ENCODE measurements around the gene TMOD3.

The TMOD3 gene

DNA sequence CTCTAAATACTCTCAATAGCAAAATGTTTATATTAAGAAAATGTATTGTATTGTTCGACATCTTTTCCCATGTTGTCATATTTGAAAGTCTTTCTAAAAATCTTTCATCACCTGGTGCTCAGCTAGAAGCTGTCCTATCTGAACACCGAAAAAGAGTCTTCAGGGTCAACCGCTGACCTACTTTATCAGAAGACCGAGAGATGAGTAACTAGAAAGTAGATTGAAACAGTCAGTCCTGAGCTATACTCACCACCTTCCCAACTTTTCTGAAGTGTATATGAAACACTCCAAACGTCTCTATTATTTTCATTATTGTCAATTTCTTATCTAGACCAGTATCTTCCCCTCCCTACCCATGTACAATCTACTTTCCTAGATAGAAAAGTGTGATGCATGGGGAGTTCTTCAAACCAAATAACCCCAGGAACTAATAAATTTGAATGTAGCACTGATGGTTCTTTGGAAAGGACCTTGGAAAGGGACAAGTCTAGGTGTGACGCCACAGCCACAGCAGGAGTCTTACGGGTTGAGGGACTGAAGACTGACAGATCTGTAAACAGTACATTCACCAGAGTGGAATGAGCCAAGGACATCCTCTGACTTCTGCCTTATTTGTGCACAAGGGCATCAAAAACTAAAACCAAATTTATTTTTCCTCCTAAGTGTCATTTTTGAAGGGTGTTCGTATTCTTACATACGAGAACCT lies 58.6 kb downstream of the TMOD3 start:
- Mint-ChIP-seq H3K9me3 (no peaks in the 10 kb centered on the region), H3K36me3 (ENCODE audit: low read depth) (peaks cover 31% of the 10 kb centered on the region), H3K4me1 (ENCODE audit: low read depth) (peaks cover 4% of the 10 kb centered on the region), H3K27ac (no peak overlapping the region), H3K27me3 (ENCODE audit: low read depth) (no peaks in the 10 kb centered on the region), H3K4me3 (no peak overlapping the region)

DNA sequence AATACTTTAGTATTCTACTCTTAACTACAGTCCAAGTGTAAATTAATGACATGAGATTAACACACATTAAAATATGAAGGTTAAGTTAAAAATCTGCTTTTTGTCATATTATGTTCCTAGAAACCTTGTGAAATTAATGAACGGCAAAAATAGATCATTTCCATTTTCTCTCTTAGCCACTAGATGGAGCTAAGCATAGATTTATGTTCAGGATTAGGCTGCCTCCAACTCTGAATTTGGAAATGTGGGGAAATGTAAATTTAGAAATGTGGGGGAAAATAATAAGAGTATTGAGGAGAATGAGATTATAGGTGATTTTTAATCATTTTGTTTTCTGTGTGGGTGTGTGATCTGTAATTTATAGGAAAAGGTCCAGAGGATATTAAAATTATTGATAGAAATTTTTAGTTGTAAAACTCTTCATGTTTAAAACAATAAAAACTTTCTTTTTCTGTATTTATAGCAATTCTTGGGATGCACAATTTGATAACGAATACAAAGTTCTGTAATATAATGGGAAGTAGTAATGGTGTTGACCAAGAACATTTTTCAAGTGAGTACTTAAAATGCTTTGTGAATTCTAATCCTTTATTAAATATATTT lies 59.2 kb downstream of the TMOD3 start:
- no peaks in the 10 kb centered on the region for H3K27me3 Mint-ChIP-seq (ENCODE audit: low read depth)
- no peaks in the 10 kb centered on the region for H3K9me3 Mint-ChIP-seq
- H3K4me3 Mint-ChIP-seq: no peak overlapping the region
- H3K4me1 Mint-ChIP-seq (ENCODE audit: low read depth): peaks cover 4% of the 10 kb centered on the region
- peaks cover 34% of the 10 kb centered on the region for H3K36me3 Mint-ChIP-seq (ENCODE audit: low read depth)
- H3K27ac Mint-ChIP-seq: no peak overlapping the region

DNA sequence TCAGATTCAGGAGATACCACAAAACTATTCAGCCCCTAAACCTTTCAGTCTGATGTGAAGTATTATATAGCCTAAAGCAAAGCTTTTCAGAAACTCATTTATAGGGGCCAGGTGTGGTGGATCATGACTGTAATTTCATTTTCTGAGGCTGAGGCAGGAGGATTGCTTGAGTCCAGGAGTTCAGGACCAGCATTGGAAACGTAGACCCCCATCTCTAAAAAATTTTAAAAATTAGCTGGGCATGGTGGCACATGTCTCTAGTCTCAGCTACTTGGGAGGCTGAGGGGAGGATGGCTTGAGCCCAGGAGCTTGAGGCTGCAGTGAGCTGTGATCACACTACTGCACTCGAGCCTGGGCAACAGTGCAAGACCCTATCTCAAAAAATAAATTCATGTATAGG lies 60.0 kb downstream of the TMOD3 start:
- Mint-ChIP-seq H3K27me3 (ENCODE audit: low read depth) (no peaks in the 10 kb centered on the region), H3K36me3 (ENCODE audit: low read depth) (peaks cover 30% of the 10 kb centered on the region), H3K27ac (no peak overlapping the region), H3K4me1 (ENCODE audit: low read depth) (peaks cover 4% of the 10 kb centered on the region), H3K4me3 (no peak overlapping the region), H3K9me3 (no peaks in the 10 kb centered on the region)

DNA sequence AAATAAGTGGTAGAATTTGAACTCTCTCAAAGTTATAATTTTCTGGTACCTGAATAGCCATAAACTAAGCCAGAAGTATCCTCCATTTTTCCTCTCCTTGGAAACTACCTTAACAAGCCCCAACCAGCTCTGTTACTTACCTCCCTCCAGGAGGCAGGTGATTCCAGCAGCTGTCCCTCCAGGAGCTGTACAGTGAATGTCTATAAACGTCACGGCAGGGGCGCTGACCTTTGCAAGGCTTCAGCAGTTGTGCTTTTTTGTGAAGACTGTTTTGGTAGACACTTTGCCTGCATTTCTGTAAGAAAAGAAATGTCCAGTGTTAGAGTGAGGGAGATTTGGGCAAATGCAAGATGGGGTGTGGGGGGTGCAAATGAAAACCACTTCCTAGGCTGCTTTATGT lies 75.0 kb downstream of the TMOD3 start:
- H3K27ac Mint-ChIP-seq: no peak overlapping the region

DNA sequence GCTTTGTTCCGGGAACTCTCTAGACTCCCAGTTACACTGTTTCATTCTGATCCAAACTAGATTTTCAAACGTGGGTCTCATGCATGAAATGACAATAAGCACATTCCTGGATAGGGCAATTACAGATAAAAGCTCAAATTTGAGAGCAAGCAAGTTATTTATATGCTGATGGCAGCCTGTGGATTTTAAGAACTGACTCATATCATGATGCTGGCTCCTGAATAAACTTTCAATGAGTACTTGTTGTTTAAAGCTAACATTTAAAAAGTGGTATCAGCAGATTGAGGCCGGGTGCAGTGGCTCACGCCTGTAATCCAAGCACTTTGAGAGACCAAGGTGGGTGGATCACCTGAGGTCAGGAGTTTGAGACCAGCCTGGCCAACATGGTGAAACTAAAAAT lies 75.5 kb downstream of the TMOD3 start:
- H3K4me3 Mint-ChIP-seq: no peak overlapping the region
- H3K27ac Mint-ChIP-seq: no peak overlapping the region
- no peaks in the 10 kb centered on the region for H3K27me3 Mint-ChIP-seq (ENCODE audit: low read depth)
- no peaks in the 10 kb centered on the region for H3K4me1 Mint-ChIP-seq (ENCODE audit: low read depth)
- H3K9me3 Mint-ChIP-seq: no peaks in the 10 kb centered on the region
- H3K36me3 Mint-ChIP-seq (ENCODE audit: low read depth): peaks cover 35% of the 10 kb centered on the region

More for the DNA sequence above, 75.0 kb downstream of the TMOD3 start:
- no peaks in the 10 kb centered on the region for H3K27me3 Mint-ChIP-seq (ENCODE audit: low read depth)
- H3K36me3 Mint-ChIP-seq (ENCODE audit: low read depth): peaks cover 36% of the 10 kb centered on the region
- H3K4me3 Mint-ChIP-seq: no peak overlapping the region
- H3K4me1 Mint-ChIP-seq (ENCODE audit: low read depth): no peaks in the 10 kb centered on the region
- no peaks in the 10 kb centered on the region for H3K9me3 Mint-ChIP-seq

DNA sequence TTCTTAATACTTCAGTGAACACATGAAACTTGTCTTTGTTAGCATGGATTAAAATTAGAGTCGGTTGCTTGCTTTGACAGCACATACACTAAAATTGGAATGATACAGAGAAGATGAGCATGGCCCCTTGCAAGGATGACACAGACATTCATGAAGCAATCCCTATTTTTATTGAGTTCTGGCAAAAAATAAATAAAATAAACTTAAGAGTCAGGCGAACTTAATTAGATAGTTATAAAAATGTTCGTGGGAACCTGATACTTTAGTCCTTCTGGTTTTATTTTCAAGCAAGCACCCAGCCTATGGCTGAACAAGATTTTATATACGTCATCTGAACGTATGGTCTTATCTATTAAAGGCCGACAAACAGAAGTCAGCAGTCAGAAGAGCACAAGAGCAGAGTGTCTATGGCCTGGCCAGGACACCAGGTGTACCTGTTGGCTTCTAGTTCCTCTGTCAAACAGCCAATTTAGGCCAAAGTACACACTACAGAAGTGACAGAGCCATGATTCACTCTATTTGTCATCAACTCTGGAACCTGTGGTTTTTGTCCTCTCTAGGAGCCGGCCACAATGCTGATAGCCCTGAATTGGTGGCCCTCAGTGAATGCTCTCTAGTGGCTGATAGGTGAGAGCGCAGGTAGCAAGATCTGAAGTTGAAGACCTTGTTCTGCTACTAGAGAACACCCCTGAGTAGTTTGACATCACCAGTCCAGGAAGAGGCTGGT lies 77.8 kb downstream of the TMOD3 start:
- Mint-ChIP-seq H3K36me3 (ENCODE audit: low read depth) (peaks cover 33% of the 10 kb centered on the region), H3K4me3 (no peak overlapping the region), H3K27ac (no peak overlapping the region), H3K9me3 (no peaks in the 10 kb centered on the region), H3K27me3 (ENCODE audit: low read depth) (no peaks in the 10 kb centered on the region), H3K4me1 (ENCODE audit: low read depth) (no peaks in the 10 kb centered on the region)

DNA sequence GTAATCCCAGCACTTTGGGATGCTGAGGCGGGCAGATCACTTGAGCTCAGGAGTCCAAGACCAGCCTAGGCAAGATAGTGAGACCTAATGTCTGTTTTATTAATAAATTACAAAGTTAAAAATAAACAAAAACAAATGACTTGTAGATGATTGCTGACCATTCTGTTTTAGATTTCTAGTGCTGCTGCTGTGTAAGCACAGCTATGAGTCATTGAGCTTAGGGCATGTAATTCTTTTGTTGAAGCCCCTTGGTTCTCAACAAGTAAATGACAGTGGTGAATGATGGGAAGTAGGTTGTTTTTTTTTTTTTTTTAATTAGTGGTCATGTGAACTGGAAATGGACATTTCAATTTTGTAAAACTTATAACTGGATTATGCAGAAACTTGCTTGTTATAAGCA lies 78.9 kb downstream of the TMOD3 start:
- Mint-ChIP-seq H3K4me3 (no peak overlapping the region), H3K36me3 (ENCODE audit: low read depth) (peaks cover 30% of the 10 kb centered on the region), H3K4me1 (ENCODE audit: low read depth) (no peaks in the 10 kb centered on the region), H3K27me3 (ENCODE audit: low read depth) (no peaks in the 10 kb centered on the region), H3K27ac (no peak overlapping the region), H3K9me3 (no peaks in the 10 kb centered on the region)

DNA sequence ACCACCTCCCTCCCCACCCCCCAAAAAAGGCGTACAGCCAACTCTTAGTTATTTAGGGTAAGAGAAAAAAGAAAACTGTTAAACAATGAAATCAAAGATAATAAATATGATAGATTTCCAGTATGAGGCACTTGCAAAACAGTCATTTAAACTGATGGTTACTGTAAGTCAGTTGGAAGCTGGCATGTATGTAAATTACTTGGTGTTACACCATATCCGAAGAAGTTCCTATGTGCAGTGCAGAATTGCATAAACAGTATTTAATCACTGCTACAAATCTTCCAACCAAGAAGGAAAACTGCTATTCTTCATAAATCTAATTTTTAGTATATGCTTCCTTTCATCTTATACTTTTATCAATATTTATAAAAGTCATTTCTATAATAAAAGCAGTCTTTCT lies 80.1 kb downstream of the TMOD3 start:
- no peak overlapping the region for H3K27ac Mint-ChIP-seq
- H3K36me3 Mint-ChIP-seq (ENCODE audit: low read depth): peaks cover 30% of the 10 kb centered on the region
- H3K4me3 Mint-ChIP-seq: no peak overlapping the region
- no peaks in the 10 kb centered on the region for H3K9me3 Mint-ChIP-seq
- no peaks in the 10 kb centered on the region for H3K27me3 Mint-ChIP-seq (ENCODE audit: low read depth)
- H3K4me1 Mint-ChIP-seq (ENCODE audit: low read depth): no peaks in the 10 kb centered on the region

DNA sequence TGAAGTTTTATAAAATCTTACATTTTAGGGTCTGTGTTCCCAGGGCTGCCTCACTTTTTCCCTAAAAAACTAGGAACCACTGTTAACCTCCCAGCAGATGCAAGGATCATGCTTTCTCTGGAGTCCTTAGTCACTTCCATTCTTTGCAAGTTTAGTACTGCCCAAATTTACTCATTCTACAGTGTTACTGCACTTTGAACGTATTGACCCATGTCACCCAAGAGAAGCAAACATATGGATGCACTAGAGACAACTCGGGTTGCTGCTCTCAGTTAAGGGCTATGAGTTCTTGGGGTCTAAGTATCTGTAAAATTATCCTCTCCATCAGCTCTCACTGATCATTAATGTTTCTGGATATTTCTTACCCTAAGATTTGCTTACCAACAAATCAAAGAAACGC lies 83.1 kb downstream of the TMOD3 start:
- no peak overlapping the region for H3K27ac Mint-ChIP-seq
- no peaks in the 10 kb centered on the region for H3K9me3 Mint-ChIP-seq
- H3K4me3 Mint-ChIP-seq: no peak overlapping the region
- peaks cover 19% of the 10 kb centered on the region for H3K36me3 Mint-ChIP-seq (ENCODE audit: low read depth)
- H3K27me3 Mint-ChIP-seq (ENCODE audit: low read depth): no peaks in the 10 kb centered on the region
- no peaks in the 10 kb centered on the region for H3K4me1 Mint-ChIP-seq (ENCODE audit: low read depth)

DNA sequence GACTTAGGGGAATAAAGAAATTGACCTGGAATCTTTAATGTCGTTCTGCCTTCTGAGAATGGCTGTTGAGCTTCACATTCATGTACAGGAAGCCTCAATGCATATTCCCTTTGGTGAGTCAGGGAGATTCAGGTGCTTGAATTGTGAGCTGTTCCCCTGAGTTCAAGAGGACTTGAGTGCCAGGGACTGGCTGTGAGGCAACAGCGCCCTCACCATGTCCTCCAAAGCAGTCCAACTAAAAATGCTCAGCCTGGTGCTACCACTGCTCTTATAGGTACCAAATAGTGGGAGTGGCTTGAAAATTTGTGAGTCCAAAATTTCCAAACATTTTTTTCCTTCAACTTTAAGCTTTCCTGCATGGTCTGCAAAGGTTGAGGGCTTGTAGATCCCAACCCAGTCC lies 88.0 kb downstream of the TMOD3 start:
- Mint-ChIP-seq H3K27me3 (ENCODE audit: low read depth) (no peaks in the 10 kb centered on the region), H3K36me3 (ENCODE audit: low read depth) (peaks cover 4% of the 10 kb centered on the region), H3K9me3 (no peaks in the 10 kb centered on the region), H3K4me3 (no peak overlapping the region), H3K27ac (no peak overlapping the region), H3K4me1 (ENCODE audit: low read depth) (no peaks in the 10 kb centered on the region)

DNA sequence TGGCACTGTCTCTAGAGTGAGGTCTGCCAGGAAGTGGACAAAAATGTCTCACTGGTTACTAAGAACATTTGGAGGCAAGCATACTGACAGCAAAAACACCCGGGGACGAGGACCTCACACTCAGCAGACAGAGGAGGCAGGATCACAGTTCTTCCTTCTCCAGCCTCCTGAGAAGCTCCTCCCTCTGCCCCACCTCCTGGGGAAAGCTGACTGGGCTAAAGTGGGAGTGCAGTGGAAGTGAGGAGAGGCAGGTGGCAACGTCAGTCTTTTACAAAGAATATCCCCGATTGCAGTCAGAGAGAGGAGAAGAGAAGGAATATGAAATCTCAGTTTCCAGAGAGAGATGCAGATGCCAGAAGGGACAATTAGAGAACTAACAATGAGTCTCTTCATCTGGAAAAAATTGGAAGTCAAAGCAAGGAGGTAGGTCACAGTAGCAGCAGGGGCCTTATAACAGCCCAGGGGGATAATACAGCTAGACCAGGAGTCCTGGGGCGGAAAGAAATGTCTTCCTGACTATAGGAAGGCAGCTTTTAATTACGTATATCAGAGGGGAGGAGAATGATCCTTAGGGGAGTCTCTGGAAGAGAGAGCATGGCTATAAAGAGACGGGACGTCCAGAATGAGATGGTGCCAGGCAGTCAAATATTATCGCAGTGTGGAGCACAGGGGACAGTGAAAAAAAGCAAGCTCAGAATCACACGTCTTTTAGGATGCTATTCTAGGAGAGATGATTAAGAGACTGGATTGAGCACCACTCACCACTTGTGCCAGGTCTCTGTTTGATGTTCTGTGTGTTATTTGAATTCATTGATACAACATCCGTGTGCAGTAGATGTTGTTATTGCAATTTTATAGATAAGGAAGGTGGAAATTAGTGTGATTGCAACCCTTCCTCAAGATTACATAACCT lies 95.0 kb downstream of the TMOD3 start:
- Mint-ChIP-seq H3K27ac (no peak overlapping the region), H3K9me3 (no peaks in the 10 kb centered on the region), H3K4me1 (ENCODE audit: low read depth) (no peaks in the 10 kb centered on the region), H3K36me3 (ENCODE audit: low read depth) (peaks cover 13% of the 10 kb centered on the region), H3K27me3 (ENCODE audit: low read depth) (no peaks in the 10 kb centered on the region), H3K4me3 (no peak overlapping the region)

DNA sequence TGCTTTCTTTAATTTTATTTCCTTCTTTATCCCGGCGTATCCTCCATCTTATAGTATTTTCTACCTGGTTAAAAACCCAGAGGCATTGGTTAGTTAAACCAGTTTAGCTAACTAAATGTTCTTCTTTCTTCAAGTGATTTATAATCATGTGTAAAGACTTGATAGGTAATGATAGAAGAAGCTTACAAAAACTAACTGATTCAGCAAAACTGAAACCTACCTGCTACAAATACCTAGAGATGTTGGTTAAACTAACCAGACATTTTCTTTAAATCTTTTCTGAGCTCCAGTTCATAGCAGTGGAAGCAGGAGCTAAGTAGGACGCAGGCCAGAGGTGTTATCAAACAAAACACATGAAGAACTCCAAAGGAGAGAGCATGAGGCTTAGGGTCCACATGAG lies 97.4 kb downstream of the TMOD3 start:
- H3K27ac Mint-ChIP-seq: no peak overlapping the region
- no peaks in the 10 kb centered on the region for H3K4me1 Mint-ChIP-seq (ENCODE audit: low read depth)
- H3K27me3 Mint-ChIP-seq (ENCODE audit: low read depth): no peaks in the 10 kb centered on the region
- H3K36me3 Mint-ChIP-seq (ENCODE audit: low read depth): peaks cover 11% of the 10 kb centered on the region
- H3K4me3 Mint-ChIP-seq: no peak overlapping the region
- no peaks in the 10 kb centered on the region for H3K9me3 Mint-ChIP-seq

DNA sequence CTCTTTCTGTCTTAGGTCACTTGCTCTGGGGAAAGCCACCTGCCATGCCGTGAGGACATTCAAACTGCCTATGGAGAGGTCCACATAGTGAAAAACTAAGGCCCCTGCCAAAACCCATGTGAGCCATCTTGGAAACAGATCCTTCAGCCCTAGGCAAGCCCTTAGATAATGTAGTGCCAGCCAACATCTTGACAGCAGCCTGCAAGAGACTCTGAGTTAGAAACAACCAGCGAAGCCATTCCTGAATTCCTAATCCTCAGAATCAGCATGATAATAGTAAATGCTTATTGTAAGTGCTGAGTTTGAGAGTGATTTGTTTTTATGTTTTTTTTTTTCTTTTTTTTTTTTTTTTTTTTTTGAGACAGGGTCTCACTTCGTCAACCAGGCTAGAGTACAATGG lies 101.6 kb downstream of the TMOD3 start:
- H3K27me3 Mint-ChIP-seq (ENCODE audit: low read depth): no peaks in the 10 kb centered on the region
- H3K4me3 Mint-ChIP-seq: no peak overlapping the region
- no peaks in the 10 kb centered on the region for H3K9me3 Mint-ChIP-seq
- H3K36me3 Mint-ChIP-seq (ENCODE audit: low read depth): peaks cover 6% of the 10 kb centered on the region
- no peak overlapping the region for H3K27ac Mint-ChIP-seq
- H3K4me1 Mint-ChIP-seq (ENCODE audit: low read depth): peaks cover 6% of the 10 kb centered on the region

DNA sequence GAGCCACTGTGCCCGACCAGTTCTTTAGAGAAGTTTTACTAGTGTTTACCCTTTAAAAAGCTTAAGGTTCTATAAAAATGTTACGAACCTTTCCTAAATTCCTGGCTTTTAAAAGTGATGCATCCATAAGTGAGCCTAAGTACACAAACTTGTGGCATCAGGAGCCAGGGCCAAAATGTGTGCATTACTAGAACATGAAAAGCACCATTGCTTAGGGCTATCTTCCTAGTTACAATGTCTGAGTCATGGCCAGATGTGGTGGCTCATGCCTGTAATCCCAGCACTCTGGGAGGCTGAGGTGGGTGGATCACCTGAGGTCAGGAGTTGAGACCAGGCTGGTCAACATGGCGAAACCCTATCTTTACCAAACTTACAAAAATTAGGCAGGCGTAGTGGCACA lies 102.2 kb downstream of the TMOD3 start:
- Mint-ChIP-seq H3K9me3 (no peaks in the 10 kb centered on the region), H3K27me3 (ENCODE audit: low read depth) (no peaks in the 10 kb centered on the region), H3K4me1 (ENCODE audit: low read depth) (peaks cover 6% of the 10 kb centered on the region), H3K27ac (no peak overlapping the region), H3K4me3 (no peak overlapping the region), H3K36me3 (ENCODE audit: low read depth) (peaks cover 12% of the 10 kb centered on the region)
